SK-N-SH treated with all-trans-retinoic acid at 6 μM for 48 hours (cell line): ENCODE results near the gene BTBD17.

Experiments
- ATAC-seq: fragments of 200-7000 bp; cut with Tn5 transposase; 3 replicates; pipeline ENCODE4 v1.9.1; 2020; ENCODE audit warnings: mild to moderate bottlenecking, moderate library complexity
- ARNTL ChIP-seq: fragments of 450-650 bp; formaldehyde crosslinking; IDR thresholded peaks from 2 replicates; pipeline ENCODE4 v1.5.0; 2020; ENCODE audit warnings: low read depth, mild to moderate bottlenecking, moderate library complexity, borderline replicate concordance
- BACH2 ChIP-seq: fragments of 250-450 bp; sonication (Bioruptor Pico); IDR thresholded peaks from 2 replicates; pipeline ENCODE4 v1.9.0; 2021; ENCODE audit warnings: mild to moderate bottlenecking, borderline replicate concordance
- CREB5 ChIP-seq: fragments of 250-450 bp; sonication (Bioruptor Pico); IDR thresholded peaks from 2 replicates; pipeline ENCODE4 v1.5.1; 2020; ENCODE audit warnings: low read depth, mild to moderate bottlenecking, moderate library complexity
- CSDC2 ChIP-seq: fragments of 250-450 bp; sonication (Bioruptor Pico); IDR thresholded peaks from 2 replicates; pipeline ENCODE4 v1.5.0; 2020; ENCODE audit warnings: mild to moderate bottlenecking, moderate library complexity
- ESRRG ChIP-seq: fragments of 250-450 bp; sonication (Bioruptor Pico); IDR thresholded peaks from 2 replicates; pipeline ENCODE4 v1.6.1; 2021; ENCODE audit warnings: mild to moderate bottlenecking
- GLIS3 ChIP-seq: fragments of 250-450 bp; sonication (Bioruptor Pico); IDR thresholded peaks from 2 replicates; pipeline ENCODE4 v1.5.0; 2020; ENCODE audit warnings: mild to moderate bottlenecking, moderate library complexity
- ISL1 ChIP-seq: fragments of 250-450 bp; sonication (Bioruptor Pico); IDR thresholded peaks from 2 replicates; pipeline ENCODE4 v2.1.2; 2022; ENCODE audit warnings: mild to moderate bottlenecking, moderate library complexity
- OSR1 ChIP-seq: fragments of 250-450 bp; sonication (Bioruptor Pico); IDR thresholded peaks from 2 replicates; pipeline ENCODE4 v1.8.0; 2022; ENCODE audit warnings: moderate library complexity, mild to moderate bottlenecking, inconsistent platforms
- PATZ1 ChIP-seq: fragments of 250-450 bp; sonication (Bioruptor Pico); IDR thresholded peaks from 2 replicates; pipeline ENCODE4 v1.8.0; 2020; ENCODE audit warnings: mild to moderate bottlenecking, moderate library complexity, borderline replicate concordance
- PPARA ChIP-seq: fragments of 250-450 bp; sonication (Bioruptor Pico); IDR thresholded peaks from 2 replicates; pipeline ENCODE4 v1.5.0; 2020; ENCODE audit warnings: mild to moderate bottlenecking, borderline replicate concordance
- SNAI2 ChIP-seq: fragments of 250-450 bp; sonication (Bioruptor Pico); IDR thresholded peaks from 2 replicates; pipeline ENCODE4 v1.5.0; 2020; ENCODE audit warnings: mild to moderate bottlenecking, moderate library complexity
- TCF4 ChIP-seq: fragments of 250-450 bp; sonication (Bioruptor Pico); IDR thresholded peaks from 2 replicates; pipeline ENCODE4 v1.8.0; 2021; ENCODE audit warnings: mild to moderate bottlenecking, moderate library complexity, borderline replicate concordance
- TOX ChIP-seq: fragments of 250-450 bp; sonication (Bioruptor Pico); IDR thresholded peaks from 2 replicates; pipeline ENCODE4 v1.8.0; 2021; ENCODE audit warnings: mild to moderate bottlenecking, moderate library complexity, borderline replicate concordance
- ZFP3 ChIP-seq: fragments of 250-450 bp; sonication (Bioruptor Pico); IDR thresholded peaks from 2 replicates; pipeline ENCODE4 v1.5.0; 2020; ENCODE audit warnings: mild to moderate bottlenecking, moderate library complexity
- ZNF565 ChIP-seq: fragments of 450-650 bp; formaldehyde crosslinking; conservative IDR thresholded peaks from 2 replicates; pipeline ENCODE4 v1.5.0; 2020; ENCODE audit warnings: low read depth, mild to moderate bottlenecking, moderate library complexity
- ZNF70 ChIP-seq: fragments of 450-650 bp; formaldehyde crosslinking; IDR thresholded peaks from 2 replicates; pipeline ENCODE4 v1.5.0; 2020; ENCODE audit warnings: mild to moderate bottlenecking, moderate library complexity
- TF ChIP-seq, protein P1 (sequence below): fragments of 250-450 bp; sonication (Bioruptor Pico); IDR thresholded peaks from 2 replicates; pipeline ENCODE4 v1.8.0; 2021; ENCODE audit warnings: low read depth, mild to moderate bottlenecking, moderate library complexity, borderline replicate concordance
- TF ChIP-seq, protein P2 (sequence below): fragments of 250-450 bp; sonication (Bioruptor Pico); IDR thresholded peaks from 2 replicates; pipeline ENCODE4 v1.5.1; 2021; ENCODE audit warnings: mild to moderate bottlenecking, moderate library complexity
- TF ChIP-seq, protein P3 (sequence below): fragments of 250-450 bp; sonication (Bioruptor Pico); IDR thresholded peaks from 2 replicates; pipeline ENCODE4 v1.5.0; 2020; ENCODE audit warnings: mild to moderate bottlenecking, moderate library complexity

Gene BTBD17

DNA sequence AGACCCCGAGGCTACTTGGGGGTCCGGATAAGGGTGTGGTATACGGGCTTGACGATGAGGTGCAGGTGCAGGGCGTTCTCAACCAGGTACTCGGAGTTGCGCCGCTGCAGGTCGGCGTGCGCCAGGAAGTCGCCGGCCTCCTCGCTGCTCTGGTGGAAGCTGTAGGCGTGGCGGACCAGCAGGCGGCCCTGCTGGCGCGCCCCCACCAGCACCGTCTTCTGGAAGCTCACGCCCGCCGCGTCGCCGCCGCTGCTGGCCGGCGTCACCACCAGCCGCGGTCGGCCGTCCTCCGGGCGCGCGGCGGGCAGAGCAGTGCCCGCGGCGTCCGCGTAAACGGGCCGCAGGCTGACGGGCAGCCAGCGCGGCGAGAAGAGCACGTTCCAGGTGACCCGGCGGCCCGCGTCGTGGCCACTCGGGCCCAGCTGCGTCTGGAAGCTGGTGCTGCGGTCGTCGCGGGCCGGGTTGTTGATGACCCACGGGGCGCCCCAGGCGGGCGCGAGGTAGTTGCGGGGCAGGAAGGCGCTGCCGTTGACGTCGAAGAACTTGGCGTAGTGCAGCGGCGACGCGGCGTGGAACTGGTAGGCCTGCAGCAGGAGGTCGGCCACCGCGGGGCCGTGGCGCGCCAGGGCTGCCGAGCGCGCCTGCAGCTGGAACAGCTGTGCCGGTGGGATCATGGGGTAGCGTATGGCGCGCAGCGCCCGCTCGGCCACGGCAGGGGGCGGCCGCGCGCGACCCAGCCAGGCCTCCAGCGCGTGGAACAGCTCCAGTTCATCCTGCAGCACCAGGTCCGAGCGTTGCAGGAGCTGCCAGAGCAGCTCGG is 4.8 kb downstream of the BTBD17 start:
- no peak for ATAC-seq
- TF ChIP-seq CSDC2 (CRISPR knock-in tag) (no peak), BACH2 (CRISPR knock-in tag) (no peak)

GRCh38 chr17:74355065-74355464 is 6.6 kb downstream of the BTBD17 start:
- no peak for ATAC-seq

GRCh38 chr17:74354561-74354960 is 7.1 kb downstream of the BTBD17 start:
- no peak for ATAC-seq
- TF ChIP-seq CREB5 (no peak), ZNF565 (CRISPR knock-in tag) (no peak), TCF4 (CRISPR knock-in tag) (no peak), TOX (no peak), BACH2 (CRISPR knock-in tag) (no peak), ARNTL (no peak), CSDC2 (CRISPR knock-in tag) (no peak), OSR1 (no peak), SNAI2 (no peak), PATZ1 (CRISPR knock-in tag) (no peak), ZNF70 (CRISPR knock-in tag) (no peak)
- TF ChIP-seq, protein P1, sequence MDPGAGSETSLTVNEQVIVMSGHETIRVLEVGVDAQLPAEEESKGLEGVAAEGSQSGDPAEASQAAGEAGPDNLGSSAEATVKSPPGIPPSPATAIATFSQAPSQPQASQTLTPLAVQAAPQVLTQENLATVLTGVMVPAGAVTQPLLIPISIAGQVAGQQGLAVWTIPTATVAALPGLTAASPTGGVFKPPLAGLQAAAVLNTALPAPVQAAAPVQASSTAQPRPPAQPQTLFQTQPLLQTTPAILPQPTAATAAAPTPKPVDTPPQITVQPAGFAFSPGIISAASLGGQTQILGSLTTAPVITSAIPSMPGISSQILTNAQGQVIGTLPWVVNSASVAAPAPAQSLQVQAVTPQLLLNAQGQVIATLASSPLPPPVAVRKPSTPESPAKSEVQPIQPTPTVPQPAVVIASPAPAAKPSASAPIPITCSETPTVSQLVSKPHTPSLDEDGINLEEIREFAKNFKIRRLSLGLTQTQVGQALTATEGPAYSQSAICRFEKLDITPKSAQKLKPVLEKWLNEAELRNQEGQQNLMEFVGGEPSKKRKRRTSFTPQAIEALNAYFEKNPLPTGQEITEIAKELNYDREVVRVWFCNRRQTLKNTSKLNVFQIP (CRISPR knock-in tag), result no peak

More at GRCh38 chr17:74355065-74355464, 6.6 kb downstream of the BTBD17 start:
- TF ChIP-seq, protein P2, sequence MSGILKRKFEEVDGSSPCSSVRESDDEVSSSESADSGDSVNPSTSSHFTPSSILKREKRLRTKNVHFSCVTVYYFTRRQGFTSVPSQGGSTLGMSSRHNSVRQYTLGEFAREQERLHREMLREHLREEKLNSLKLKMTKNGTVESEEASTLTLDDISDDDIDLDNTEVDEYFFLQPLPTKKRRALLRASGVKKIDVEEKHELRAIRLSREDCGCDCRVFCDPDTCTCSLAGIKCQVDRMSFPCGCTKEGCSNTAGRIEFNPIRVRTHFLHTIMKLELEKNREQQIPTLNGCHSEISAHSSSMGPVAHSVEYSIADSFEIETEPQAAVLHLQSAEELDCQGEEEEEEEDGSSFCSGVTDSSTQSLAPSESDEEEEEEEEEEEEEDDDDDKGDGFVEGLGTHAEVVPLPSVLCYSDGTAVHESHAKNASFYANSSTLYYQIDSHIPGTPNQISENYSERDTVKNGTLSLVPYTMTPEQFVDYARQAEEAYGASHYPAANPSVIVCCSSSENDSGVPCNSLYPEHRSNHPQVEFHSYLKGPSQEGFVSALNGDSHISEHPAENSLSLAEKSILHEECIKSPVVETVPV, result no peak
- TF ChIP-seq TCF4 (CRISPR knock-in tag), result no peak

- TF ChIP-seq TCF4 (CRISPR knock-in tag) (no peak), ESRRG (CRISPR knock-in tag) (no peak), GLIS3 (CRISPR knock-in tag) (no peak), PATZ1 (CRISPR knock-in tag) (no peak), ZFP3 (CRISPR knock-in tag) (no peak), PPARA (CRISPR knock-in tag) (no peak), BACH2 (CRISPR knock-in tag) (no peak), ZNF565 (CRISPR knock-in tag) (no peak), TOX (no peak), CSDC2 (CRISPR knock-in tag) (no peak), CREB5 (no peak), SNAI2 (no peak), ISL1 (no peak)
- TF ChIP-seq, protein P1 (CRISPR knock-in tag), result no peak
- TF ChIP-seq, protein P3, sequence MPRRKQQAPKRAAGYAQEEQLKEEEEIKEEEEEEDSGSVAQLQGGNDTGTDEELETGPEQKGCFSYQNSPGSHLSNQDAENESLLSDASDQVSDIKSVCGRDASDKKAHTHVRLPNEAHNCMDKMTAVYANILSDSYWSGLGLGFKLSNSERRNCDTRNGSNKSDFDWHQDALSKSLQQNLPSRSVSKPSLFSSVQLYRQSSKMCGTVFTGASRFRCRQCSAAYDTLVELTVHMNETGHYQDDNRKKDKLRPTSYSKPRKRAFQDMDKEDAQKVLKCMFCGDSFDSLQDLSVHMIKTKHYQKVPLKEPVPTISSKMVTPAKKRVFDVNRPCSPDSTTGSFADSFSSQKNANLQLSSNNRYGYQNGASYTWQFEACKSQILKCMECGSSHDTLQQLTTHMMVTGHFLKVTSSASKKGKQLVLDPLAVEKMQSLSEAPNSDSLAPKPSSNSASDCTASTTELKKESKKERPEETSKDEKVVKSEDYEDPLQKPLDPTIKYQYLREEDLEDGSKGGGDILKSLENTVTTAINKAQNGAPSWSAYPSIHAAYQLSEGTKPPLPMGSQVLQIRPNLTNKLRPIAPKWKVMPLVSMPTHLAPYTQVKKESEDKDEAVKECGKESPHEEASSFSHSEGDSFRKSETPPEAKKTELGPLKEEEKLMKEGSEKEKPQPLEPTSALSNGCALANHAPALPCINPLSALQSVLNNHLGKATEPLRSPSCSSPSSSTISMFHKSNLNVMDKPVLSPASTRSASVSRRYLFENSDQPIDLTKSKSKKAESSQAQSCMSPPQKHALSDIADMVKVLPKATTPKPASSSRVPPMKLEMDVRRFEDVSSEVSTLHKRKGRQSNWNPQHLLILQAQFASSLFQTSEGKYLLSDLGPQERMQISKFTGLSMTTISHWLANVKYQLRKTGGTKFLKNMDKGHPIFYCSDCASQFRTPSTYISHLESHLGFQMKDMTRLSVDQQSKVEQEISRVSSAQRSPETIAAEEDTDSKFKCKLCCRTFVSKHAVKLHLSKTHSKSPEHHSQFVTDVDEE (CRISPR knock-in tag), result no peak
- peak; percentile 31; the same call in 1 of the 3 replicates for ATAC-seq
These were observed 7.5 kb downstream of the BTBD17 start for GRCh38 chr17:74354123-74354522.
